Breast epithelium (tissue), 4 donors: ENCODE measurements around the gene SP6. TPM values are rescaled to one million over a fixed set of nuclear protein-coding genes. Genes with fewer than 3 reads are reported as not detected.

Experiments
- DNase-seq, 2 donors: peaks; one replicate each; pipeline ENCODE4 v3.0.0-alpha.2; 2019; ENCODE audit warnings: low spot score in 2 of 2
- H3K27ac ChIP-seq, 2 donors: fragments of 200-600 bp; sonication (generic) in 1 of 2; one replicate each; pipeline ENCODE4 v1.5.1; 2016 to 2019; ENCODE audit warnings: mild to moderate bottlenecking in 1 of 2
- H3K27me3 ChIP-seq, 2 donors: fragments of 200-600 bp; sonication (generic) in 1 of 2; one replicate each; pipeline versions ENCODE4 v1.5.1 to v1.6.0; 2017 to 2019; ENCODE audit warnings: control low read depth in 1 of 2, mild to moderate bottlenecking in 1 of 2
- H3K36me3 ChIP-seq: fragments of 200-600 bp; one replicate; pipeline ENCODE4 v1.5.1; 2019
- H3K4me1 ChIP-seq, 2 donors: fragments of 200-600 bp; sonication (generic); one replicate each; pipeline ENCODE4 v1.5.1; 2016 to 2019; ENCODE audit warnings: control low read depth in 1 of 2
- H3K4me3 ChIP-seq, 3 donors: fragments of 200-600 bp; sonication (generic); 1 replicate in 2 of 3; 2 replicates in 1 of 3; pipeline ENCODE4 v1.5.1; 2016 to 2019; ENCODE audit warnings: mild to moderate bottlenecking in 3 of 3, moderate library complexity in 2 of 3
- H3K9me3 ChIP-seq, 2 donors: fragments of 200-600 bp; sonication (generic) in 1 of 2; one replicate each; pipeline ENCODE4 v1.5.1; 2016 to 2019; ENCODE audit warnings: control low read depth in 1 of 2
- CTCF ChIP-seq, 3 donors: fragments of 450-650 bp; IDR thresholded peaks; one replicate each; pipeline ENCODE4 v1.5.1; 2016 to 2017; ENCODE audit warnings: antibody characterized with exemption in 3 of 3, mild to moderate bottlenecking in 3 of 3, moderate library complexity in 3 of 3
- POLR2A ChIP-seq: fragments of 450-650 bp; IDR thresholded peaks from one replicate; pipeline ENCODE4 v1.6.1; 2016; ENCODE audit warnings: antibody characterized with exemption, mild to moderate bottlenecking, moderate library complexity
- POLR2AphosphoS5 ChIP-seq, 3 donors: sonication (generic); formaldehyde crosslinking; IDR thresholded peaks; one replicate each; pipeline ENCODE4 v1.6.1; 2017; ENCODE audit warnings: antibody characterized with exemption in 3 of 3
- intact Hi-C: fragments of 100-400 bp; cut with DNase I; formaldehyde crosslinking; loops from one replicate; pipeline ENCODE4 v1.15.1; 2023; ENCODE audit warnings: low total_unique reads
- total RNA-seq, 3 donors: library from RNA; depleted of rRNA; stranded (reverse); fragments of >200 nt; gene quantifications; one replicate each; pipeline ENCODE4 v1.1.0, GENCODE V29; 2016

SP6 gene
- total RNA-seq, 3 donors from 2014 or later, result 0.48 to 5.3 (median 3.6) TPM

- Histone ChIP-seq H3K9me3 (no peaks in the 10 kb centered on the region), H3K27ac (peak overlapping the region; percentile 77 to 78), H3K36me3 (no peaks in the 10 kb centered on the region), H3K4me1 (peaks cover 13 to 14% of the 10 kb centered on the region in 2 donors), H3K4me3 (peak overlapping the region in 1 of 3 donors; percentile 28), H3K27me3 (no peaks in the 10 kb centered on the region)
- TF ChIP-seq POLR2A (no peak), POLR2AphosphoS5 (IDR thresholded peaks at IDR 0.05) (no peak), CTCF (IDR thresholded peaks at IDR 0.05) (no peak)
- intact Hi-C loops, result no loop called here
- peak; percentile 71 to 82 for DNase-seq
Observed at GRCh38 chr17:47883589-47884426, 32.8 kb upstream of the SP6 start.

- Histone ChIP-seq H3K27me3 (no peaks in the 10 kb centered on the region), H3K36me3 (no peaks in the 10 kb centered on the region), H3K27ac (peak overlapping the region; percentile 77 to 78), H3K4me1 (peaks cover 13 to 14% of the 10 kb centered on the region in 2 donors), H3K4me3 (peak overlapping the region in 2 of 3 donors; percentile 3 to 43), H3K9me3 (no peaks in the 10 kb centered on the region)
- TF ChIP-seq CTCF (IDR thresholded peaks at IDR 0.05) (no peak), POLR2A (no peak), POLR2AphosphoS5 (IDR thresholded peaks at IDR 0.05) (no peak)
- intact Hi-C loops, result no loop called here
- DNase-seq, result no peak
Observed at GRCh38 chr17:47882695-47883588, 32.0 kb upstream of the SP6 start.

GRCh38 chr17:47882247-47882646, 31.3 kb upstream of the SP6 start:
- no peaks in the 10 kb centered on the region for H3K36me3 ChIP-seq
- TF ChIP-seq CTCF (IDR thresholded peaks at IDR 0.05) (no peak), POLR2AphosphoS5 (IDR thresholded peaks at IDR 0.05) (no peak), POLR2A (no peak)
- DNase-seq, result peak in 1 of 2 donors; percentile 64
- H3K27me3 ChIP-seq, result no peaks in the 10 kb centered on the region
- peak overlapping the region; percentile 77 to 78 for H3K27ac ChIP-seq
- no peaks in the 10 kb centered on the region for H3K9me3 ChIP-seq
- H3K4me1 ChIP-seq, result peaks cover 13 to 14% of the 10 kb centered on the region in 2 donors
- intact Hi-C loops, result no loop called here
- peak overlapping the region; percentile 3 to 43 (median 15) for H3K4me3 ChIP-seq

GRCh38 chr17:47879776-47880454, 29.0 kb upstream of the SP6 start:
- no peak overlapping the region for H3K4me3 ChIP-seq
- no peaks in the 10 kb centered on the region for H3K9me3 ChIP-seq
- H3K27ac ChIP-seq, result no peak overlapping the region
- no peak for DNase-seq
- H3K27me3 ChIP-seq, result no peaks in the 10 kb centered on the region
- intact Hi-C loops, result no loop called here
- H3K36me3 ChIP-seq, result no peaks in the 10 kb centered on the region
- H3K4me1 ChIP-seq, result peaks cover 10 to 14% of the 10 kb centered on the region in 2 donors
- TF ChIP-seq POLR2A, result no peak
- no peak for TF ChIP-seq CTCF (IDR thresholded peaks at IDR 0.05)
- no peak for TF ChIP-seq POLR2AphosphoS5 (IDR thresholded peaks at IDR 0.05)
